GM23248 (cell line): ENCODE measurements around the gene ZNF764.

Source experiments
- EZH2 ChIP-seq: fragments of 200-600 bp; sonication (generic); IDR thresholded peaks from 2 replicates; pipeline ENCODE4 v1.6.1; 2018; ENCODE audit warnings: antibody characterized with exemption, mild to moderate bottlenecking; ENCODE audit not compliant: insufficient read depth, poor library complexity, severe bottlenecking
- EZH2phosphoT487 ChIP-seq: fragments of 200-600 bp; sonication (generic); IDR thresholded peaks from 2 replicates; pipeline ENCODE4 v1.6.1; 2018; ENCODE audit warnings: antibody characterized with exemption, moderate library complexity, mild to moderate bottlenecking, low read depth; ENCODE audit not compliant: insufficient read depth

DNA sequence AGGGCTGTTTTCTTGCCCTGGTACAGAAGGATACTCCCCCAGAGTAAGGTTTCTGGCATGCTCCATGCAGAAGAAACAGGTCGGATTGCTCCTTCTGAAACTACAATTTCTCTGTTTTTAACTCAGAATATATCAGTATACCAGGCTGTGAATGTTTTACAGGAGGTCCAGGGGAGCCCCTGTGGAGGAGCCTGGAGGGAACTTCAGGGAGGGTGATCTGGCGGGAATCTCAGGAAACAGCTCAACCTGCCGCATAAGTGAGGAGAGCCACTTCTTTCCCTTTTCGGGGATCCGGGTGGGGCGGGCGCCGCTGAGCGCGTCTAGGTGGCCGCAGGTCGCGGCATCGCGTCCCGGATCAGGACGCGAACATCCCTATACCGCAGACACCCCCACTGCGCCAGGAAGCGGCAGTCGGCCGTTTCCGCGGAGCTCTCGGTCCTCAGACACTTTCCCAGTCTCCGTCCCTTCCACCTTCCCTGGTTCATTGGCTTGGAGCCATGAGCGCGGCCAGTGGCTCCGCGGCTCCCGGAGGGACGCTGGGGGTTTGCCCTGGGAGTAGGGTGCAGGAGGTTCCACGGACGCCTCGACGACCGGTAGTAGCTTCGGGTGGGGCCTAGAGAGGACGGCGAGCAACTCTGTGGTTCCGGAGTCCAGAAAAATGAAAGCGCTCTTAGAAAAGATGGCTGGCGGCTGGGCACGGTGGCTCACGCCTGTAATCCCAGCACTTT lies 3.1 kb upstream of the ZNF764 start:
- TF ChIP-seq EZH2phosphoT487 (no peak), EZH2 (no peak)
